Fibroblast of upper back skin (primary cell): ENCODE results near the gene DGKZ.

Experiments
- DNase-seq: peaks from one replicate; pipeline ENCODE4 v3.0.0-alpha.2; 2013

DGKZ gene

DNA sequence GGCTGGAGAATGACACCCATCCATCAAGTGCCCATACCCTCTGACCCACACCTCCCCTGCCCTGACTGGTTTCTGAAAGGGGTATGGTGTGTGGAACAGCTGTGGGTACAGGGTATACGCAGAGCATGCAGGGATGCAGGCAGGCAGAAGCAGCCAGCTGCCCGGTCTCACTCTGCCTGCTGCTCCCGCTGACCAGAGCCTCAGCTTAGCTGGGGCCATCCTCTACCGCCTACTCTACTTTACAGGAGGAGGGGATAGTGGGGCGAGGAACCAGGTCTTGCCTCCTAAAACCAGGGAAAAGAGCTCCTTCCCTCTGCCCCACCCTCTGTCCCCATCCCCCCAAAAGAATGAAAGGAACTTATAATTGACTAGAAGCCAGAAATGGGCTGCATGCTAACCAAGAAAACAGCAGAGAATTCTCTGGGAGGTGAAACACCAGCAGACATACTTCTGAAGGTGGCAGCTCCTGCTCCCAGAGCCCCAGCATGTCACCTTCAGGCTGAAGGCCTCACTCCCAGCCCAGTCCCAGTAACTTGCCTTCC is 57.3 kb downstream of the DGKZ start:
- DNase-seq = no peak

DNA sequence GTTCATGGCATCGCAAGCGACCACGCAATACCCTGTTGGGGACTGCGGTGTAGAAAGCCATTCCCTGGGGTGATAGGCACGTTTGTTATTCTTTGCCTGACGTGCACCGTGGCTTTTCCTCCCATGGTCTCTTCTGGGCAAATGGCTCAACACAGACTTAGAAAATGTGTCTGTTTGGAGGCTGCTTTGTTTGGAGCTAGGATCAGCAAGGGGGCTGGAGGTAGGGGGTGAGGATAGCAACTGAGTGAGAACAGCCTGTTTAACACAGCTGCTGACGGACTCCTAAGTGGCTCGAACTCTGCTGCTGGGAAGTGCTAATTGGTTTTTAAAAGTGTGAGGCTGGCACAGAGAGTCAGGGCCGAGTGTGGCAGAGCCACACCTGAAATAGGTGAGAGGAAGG is 60.4 kb downstream of the DGKZ start:
- DNase-seq = no peak

DNA sequence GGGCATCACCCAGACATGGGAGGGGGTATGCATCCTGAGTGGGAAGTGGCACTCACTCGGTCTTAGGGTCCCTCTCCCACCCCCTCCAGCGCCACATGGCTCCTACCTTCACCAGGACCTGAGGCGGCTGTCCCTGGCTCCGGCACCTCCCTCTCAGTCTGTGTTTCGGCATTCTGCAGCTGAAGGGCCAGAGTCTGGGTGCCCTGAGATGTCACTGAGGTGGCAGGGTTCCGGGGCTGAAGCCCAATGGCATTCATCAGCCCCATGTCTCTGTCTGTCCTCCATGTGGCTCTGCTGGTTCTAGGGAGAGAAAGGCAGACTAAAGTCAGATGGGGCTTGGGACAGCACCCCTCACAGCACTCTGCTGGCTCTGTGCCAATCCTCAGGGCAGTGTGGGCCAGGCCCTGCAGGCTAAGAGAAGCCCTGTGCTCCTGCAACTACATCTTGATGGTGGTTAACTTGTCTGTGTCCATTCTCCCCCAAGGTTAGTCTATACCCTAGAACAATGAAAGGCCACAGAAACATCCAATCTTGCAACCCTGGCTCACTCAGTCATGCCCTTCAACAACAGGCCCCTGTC is 61.2 kb downstream of the DGKZ start:
- no peak for DNase-seq

DNA sequence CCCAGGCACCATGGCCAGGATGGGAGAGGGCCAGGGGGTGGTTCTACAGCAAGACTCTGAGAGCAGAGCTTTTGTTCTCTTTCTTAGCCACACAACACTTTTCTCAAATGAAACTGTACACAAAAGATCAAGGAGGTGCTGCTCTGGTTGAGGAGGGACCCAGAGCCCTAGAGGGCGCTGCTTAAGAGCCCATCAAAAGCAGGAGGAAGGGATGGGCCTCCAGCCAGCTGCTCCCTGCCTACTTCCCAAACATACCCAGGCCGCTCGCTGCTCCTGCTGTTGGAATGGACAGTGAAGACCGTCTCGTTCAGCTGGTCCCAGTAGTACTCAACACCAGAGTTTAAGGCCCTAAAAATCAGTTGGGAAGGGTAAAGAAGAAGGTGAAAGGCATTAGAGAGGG is 62.8 kb downstream of the DGKZ start:
- no peak for DNase-seq

DNA sequence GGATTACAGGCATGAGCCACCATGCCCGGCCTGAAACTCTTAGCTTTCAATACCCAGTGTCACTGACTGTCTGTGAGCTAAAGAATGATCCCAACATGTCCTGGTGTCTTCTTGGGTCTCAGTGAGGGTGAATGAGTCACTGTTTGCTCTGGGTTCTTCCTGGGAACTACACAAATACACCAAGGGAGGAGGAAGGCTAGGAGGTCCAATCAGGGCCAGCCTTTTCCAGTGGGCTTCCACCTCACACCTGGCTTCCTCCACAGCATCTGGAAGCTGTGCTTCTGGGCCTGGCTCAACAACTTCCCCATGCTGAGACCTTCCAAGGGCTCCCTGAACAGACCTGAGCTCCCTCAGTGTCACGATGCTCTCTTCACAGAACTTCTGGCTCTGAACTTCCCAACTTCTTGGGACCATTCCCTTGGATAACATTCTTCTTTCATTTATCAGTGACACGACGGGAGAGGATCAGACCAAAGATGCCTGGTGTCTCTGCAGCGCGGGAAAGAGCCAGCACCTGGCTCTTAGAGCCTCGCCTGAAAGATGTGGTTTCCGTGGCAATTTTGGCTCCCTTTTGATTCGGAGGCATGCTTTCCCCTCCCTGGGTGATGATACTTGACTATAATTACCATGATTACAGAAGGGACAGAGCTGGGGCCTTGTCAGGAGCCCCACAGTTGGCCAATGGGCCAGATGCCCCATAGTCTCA is 66.7 kb downstream of the DGKZ start:
- DNase-seq = no peak

DNA sequence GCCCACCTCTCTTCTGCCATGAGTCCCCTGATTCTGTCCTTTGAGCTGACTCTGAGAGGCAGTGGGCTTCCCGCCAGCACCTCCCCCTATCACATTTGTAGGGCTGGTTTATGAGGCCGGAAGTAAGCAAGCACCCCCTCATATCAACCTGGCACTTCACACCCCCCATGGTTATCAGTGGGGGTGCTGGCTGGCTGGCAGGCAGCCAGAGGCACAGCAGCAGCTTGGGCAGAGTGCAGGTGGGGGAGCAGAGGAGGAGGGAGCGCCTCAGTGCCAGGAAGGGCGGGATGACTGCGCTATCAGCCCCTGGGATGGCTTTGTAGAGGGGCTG is 67.2 kb downstream of the DGKZ start:
- DNase-seq = no peak

DNA sequence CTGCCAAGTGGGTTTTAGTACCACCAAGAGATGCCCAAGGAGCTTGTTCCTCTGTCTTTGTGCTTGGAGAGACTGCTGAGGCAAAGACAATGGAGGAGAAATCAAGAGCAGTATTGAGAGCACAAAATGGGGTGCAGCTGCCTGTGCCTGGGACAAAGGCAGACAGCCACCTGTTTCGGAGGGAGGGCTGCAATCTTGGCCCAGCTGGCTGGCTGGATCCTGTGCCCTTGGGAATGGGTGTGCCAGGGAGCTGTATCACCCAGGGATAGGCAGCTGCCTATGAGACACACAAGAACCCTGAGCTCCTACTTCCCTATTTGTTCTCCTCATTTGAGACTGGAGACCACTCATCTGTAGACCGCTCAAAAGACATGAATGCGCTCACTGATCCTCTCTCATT is 67.6 kb downstream of the DGKZ start:
- DNase-seq = no peak

DNA sequence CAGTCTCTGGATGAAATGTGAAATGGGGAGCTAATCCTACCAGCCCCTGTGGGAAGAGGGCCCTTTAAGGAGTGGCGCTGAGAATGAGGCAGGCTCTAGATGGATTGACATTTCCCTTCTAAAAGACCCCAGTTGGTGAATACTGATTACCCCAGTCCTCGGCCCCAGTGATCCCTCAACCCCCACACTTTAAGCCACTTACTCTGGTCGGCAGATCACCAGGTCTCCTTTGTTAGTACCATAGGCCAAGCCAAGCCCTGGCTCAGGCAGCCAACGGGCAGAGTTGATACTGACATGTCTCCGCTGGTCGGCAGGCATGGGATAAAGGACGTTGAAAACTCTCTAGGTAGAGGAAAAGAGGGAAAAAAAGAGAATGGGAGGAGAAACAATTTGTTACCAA is 70.4 kb downstream of the DGKZ start:
- no peak for DNase-seq

DNA sequence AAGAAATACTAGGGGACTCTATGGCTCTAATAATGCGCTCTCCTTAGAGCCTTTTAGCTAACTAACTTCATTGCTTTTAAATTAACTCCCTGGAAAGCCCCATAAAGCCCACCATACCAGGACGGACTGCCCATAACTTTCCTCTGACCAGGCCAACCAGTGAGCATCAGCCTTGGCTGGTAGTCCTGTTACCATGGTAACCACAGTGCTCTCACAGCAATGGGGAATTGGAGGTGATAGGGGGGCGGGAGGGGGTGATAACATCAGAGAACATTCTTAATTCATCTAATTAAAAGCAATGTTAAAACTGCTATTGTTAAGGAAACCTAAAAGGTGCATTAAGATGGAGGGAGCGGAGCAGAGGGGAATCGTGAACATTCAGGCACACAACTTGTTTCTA is 71.5 kb downstream of the DGKZ start:
- no peak for DNase-seq

DNA sequence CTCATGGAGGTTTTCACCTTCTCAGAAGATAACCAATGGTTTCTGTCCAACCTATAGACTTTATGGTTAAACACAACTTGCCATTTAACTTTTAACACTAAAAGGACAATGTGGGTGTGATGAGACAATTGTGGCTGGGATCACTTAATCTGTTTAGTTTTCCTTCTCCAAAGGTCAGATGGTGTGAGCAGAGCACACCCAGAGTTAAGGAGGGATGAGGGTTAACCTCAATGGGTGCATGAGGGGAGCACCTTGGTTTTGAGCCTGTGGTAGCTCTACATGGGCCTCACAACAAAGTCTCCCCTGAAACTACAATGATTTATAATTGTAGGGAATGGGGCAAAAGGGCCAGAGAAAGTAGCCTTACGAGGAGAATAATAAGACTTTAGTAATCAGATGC is 73.2 kb downstream of the DGKZ start:
- DNase-seq = no peak

DNA sequence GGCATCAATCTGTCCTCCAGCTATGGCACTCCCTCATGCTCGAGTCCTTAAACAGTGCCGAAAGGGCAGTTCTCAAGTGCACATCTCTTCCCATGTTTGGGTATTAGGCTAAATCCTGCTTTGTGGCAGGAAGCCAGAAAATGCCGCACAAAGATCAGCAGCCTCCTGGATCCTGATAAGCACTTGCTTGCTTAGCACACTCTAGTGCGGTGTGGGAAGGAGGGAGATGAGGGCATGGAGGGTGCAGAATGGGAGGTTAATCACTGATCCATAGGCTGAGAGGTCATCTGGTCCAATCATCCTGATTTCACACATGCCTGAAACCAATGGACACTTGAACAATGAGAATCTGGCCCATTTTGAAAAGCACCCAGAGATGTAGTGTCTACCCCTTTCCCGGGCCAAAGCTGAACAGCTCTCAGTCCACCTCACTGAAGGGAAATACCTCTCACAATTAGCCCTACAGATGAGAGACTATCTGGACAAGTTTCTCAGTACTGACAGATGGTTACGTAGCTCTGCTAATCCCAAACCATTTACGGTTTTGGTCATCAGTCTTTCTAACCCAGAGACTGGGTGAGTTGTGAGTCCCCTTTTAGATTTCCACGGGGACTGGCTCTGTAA is 74.1 kb downstream of the DGKZ start:
- DNase-seq = no peak

DNA sequence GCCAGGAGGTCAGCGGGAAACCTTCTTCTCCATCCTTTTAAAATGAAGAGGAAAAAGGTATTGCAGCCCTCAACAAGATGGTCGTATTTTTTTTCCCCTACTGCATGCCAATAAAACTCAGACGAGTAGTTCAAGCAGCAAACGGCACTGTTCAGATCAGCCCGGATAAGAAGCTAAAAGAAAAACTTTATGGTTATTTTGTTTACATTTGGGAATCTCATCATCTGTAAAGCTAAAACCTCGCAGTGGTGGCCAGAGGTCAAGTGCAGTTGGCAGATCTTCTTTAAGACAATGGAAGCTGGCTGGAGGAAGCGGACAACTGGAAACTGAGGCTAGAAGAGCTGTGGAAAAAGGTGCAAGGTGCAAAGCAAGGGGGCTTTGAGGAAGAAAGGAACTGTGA is 75.3 kb downstream of the DGKZ start:
- DNase-seq = no peak

DNA sequence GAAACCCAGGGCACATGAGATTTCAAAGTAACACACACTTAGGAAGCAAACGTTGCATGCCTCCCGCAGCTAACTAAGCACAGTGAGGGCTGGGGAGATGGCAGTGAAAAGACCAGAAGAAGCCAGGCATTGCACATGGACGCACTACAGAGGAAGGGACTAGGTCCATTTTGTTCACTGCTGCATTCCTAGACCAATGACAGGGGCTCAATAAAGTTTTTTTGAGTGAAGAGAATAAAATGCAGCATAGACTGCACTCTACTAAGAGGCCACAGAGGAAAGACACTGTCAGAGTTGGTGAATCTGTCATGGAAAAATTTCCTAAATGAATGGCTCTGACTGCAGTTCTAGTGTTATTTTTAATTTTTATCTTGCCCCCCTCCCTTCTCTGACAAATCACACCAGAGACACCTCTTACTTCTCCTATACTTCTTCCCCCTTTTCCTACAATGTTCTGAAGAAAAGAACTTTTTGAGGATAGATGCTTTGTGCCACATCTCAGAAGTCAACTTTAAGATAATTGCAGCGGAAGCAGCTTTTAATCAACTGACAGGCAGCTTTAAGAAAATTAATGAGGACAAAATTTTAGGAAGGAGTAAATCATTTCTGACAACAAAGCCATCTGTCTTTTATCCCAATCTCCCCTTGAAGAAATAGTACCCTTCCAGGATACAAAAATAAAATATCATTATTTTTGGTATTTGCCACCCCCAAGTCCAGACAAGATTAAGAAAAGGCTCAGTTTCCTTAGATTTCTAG is 79.1 kb downstream of the DGKZ start:
- DNase-seq = no peak

DNA sequence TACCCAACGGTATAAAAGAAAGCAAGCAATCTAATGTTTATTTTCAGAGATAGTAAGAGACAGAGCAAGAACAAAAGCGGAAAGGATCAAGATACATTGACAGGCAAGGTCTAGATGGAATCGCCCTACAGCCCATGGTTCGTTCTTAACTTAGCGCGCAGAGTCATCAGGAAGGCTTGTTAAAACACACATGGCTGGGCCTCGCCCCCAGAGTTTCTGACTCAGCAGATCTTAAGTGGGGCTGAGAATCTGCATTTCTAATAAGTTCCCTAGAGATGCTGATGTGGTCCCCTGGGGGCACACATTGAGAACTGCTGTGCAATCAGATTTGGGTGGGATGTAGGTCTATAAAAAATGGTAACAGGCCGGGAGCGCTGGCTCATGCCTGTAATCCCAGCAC is 80.1 kb downstream of the DGKZ start:
- DNase-seq = no peak

DNA sequence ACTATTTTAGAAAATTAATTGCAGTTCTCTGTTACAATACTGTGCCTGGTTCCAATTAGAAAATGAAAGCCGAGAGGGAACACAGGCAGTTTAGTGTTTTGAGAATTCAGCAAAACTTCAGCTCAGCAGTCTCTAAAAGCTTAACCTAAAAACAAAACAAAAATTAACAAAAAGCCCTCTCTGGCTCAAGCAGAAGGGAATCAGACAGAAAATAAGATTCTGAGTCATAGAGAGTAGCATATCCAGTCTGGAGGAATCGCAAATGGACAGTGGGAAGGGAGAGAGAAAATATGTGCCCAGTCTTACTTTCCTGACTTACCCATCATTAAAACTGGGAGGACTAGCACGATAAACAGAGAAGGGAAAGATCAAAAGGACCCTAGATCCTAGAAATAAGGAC is 82.5 kb downstream of the DGKZ start:
- DNase-seq = no peak
